HG03175 (cell line): ENCODE results near the gene RALGAPA2.

ENCODE experiments used
- ATAC-seq: cut with Tn5 transposase; IDR thresholded peaks from one replicate; pipeline ENCODE4 v1.9.1; 2021; ENCODE audit warnings: mild to moderate bottlenecking, moderate library complexity; ENCODE audit not compliant: unreplicated experiment

The RALGAPA2 gene

DNA sequence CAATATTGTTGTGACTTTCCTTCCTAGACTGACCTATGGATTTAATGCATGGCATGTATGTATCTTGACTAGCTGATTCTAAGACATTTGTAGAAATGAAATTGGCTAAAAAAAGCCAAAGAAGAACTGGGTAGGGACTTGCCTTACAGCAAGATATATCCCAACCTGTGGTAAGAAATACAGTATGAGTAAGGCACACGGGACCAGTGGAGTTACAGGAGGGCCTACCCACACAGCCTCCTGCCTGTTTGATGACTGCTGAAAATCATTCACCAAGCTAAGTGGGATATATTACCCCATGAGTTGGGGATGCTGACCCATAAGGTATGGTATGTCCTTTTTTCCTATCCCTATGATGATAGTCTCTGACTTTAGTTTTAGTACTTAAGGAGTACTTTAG lies 232.3 kb downstream of the RALGAPA2 start:
- ATAC-seq, result no peak

DNA sequence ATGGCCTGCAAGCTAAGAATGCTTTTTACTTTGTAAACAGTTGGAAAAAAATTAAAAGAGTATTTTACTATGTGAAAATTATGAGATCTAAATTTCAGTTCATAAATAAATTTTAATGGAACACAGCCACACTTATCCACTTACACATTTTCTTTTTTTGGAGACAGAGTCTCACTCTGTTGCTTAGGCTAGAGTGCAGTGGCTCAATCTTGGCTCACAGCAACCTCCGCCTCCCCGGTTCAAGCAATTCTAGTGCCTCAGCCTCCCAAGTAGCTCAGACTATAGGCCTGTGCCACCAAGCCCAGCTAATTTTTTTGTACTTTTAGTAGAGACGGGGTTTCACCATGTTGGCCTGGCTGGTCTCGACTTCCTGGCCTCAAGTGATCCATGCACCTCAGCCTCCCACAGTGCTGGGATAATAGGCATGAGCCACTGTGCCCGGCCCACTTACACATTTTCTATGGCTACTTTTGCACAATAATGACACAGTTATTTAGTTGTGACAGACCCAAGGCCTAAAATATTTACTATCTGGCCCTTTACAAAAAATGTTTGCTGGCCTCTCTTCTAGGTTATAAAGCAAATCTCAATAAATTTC lies 234.9 kb downstream of the RALGAPA2 start:
- no peak for ATAC-seq

DNA sequence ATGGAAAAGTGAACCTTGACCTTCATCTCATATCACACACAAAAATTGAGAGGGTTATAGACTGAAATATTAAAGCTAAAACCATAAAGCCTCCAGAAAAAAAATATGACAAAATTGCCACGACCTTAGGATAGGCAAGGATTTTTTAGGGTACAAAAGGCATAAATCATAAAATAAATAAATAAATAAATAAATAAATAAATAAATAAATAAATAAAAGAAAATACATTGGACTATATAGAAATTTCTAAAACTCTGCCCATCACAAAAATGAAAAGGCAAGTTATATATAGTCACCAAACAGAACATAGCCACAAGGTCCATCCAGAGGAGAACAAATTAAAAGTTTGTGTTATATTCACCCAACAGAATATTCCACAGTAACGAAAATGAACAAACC lies 235.9 kb downstream of the RALGAPA2 start:
- ATAC-seq, result no peak

DNA sequence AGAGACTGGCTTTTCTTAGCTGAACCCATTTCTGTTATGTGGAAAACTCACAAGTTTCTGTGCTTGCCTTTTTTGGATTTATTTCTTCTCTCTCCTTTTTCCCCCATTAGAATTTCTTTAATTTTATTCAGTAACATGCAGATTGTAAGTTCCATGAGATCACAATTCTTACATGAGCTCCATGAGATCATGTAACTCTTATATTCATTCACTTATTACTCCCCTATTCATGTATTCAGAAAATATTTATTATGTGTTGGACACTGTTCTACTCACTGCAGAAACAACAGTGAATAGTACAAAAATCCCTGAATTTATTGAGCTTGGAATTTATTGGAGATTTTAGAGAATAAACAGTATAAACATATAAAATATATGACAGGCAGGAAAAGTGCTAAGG lies 238.8 kb downstream of the RALGAPA2 start:
- no peak for ATAC-seq

DNA sequence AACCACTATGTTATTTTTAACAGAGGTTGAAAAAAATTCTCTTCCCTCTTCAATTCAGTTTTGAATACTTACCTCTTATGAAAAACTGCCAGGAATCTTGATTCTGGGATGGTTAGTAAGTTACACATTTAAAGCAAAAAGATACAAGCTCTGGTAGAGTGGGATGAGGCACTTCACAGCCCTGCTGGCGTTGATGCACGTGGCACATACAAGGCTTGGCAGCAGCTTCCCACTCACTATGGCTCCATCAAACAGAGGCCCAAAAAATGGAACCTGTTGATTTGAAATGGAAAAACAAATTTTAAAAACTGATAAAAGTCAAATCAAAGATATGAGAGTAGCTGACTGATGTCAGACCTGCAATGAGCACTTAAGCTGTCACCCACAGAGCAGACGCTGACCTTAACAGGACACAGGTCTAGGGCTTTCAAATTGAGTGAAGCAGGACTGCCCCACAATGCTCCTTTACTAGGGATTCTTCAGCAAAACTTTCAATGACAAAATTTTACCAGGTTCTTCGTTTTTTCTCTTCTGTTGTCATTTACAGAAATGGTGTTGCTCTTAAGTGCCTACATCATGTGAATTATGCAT lies 239.7 kb downstream of the RALGAPA2 start:
- no peak for ATAC-seq

DNA sequence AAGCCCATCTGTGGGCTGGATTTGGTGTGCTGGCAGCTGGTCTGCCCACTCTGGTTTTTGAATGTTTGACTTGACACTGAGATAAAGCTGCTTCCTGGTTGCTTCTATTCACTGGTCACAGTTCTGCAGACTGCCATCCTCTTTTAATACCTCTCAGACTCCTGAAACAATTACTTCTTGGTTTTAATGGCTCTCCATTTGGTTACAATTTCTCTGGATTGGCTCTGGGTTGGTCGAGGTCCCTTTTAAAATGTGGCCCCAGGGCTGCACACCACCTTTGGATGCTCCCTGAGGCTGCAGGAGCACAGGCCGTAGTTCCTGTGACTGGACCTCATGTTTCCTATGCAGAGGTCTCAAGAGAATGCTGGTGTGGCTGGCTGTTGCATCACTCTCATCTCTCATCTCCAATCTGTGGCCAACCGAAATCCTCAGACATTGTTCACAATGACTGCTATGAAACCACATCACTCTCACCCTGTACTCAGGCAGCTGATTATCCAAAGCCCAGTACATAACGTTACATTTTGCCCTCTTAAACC lies 246.0 kb downstream of the RALGAPA2 start:
- peak; percentile 88 for ATAC-seq

DNA sequence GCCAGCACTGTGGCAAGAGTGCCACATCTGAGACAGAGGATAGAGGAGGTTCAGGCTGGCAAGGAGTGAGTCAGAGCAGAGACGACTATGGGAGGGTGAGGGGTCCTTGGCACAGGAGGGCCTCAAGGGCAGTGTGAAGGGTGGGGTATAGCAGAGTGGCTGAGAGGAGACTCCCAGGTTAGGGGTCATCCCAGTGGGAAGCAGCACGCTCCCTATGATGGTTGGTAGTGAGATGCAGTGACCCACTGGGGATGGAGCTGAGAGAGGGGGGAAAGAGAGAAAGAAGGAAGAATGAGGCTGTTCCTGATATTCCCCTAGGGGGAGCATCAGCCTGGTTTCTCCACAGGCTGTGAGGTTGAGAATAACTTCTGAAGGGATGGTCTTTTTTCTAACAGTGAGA lies 247.2 kb downstream of the RALGAPA2 start:
- no peak for ATAC-seq

DNA sequence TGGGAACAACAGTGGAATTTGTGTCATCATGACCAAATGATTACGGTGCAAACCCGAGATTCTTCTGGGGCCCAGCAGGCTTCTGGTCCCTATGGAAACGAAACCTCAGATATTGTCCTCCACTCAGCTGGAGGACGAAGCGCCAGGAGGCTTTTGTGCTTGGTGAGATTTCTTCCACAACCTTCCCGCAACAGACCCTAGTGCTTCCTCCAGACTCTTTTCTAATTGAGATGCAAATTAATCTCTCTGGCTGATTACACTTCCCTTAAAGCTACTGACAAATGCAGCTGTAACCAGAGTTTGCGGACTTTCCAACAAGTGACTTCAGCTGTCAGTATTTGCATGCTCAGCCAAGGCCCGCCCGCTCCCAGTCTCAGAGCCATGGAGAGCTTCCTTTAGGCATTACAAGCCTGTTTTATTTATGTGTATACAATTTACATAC lies 248.5 kb downstream of the RALGAPA2 start:
- no peak for ATAC-seq

DNA sequence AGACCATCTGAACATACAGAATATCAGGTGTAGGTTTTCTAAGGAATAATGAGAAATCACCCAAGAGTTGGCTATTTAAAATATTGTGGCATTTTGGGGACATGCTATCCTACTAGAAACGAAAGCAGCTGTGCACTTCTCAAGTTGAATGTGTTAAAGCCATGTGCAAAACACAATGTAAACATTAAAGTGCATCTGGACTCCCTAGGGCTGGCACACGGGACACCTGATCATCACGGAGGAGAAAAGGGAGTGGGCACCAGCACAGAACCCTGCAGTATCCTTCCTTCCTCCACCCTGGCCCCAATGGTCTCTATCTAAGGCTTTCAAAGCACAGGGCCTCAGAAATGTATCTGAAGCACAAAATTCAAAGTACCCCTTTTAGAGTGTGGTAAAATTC lies 250.3 kb downstream of the RALGAPA2 start:
- no peak for ATAC-seq

DNA sequence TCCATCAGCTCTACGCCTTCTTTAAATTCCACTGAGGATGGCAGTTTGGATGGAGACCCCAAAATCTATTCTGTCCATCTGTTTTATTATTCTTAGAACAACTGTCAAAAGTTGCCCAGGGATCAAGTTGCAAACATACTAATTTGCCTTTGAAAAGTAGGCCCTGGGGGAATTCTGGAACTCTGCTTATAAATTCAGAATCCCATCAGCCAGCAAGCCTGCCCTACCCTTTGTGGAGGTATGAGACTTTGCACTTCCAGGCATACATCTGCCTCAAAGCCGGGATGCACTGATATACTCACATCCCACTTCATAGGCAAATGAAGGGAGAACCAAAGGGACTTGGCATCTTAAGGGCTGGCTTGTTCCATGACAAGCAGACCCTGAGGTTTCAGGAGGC lies 250.9 kb downstream of the RALGAPA2 start:
- no peak for ATAC-seq

DNA sequence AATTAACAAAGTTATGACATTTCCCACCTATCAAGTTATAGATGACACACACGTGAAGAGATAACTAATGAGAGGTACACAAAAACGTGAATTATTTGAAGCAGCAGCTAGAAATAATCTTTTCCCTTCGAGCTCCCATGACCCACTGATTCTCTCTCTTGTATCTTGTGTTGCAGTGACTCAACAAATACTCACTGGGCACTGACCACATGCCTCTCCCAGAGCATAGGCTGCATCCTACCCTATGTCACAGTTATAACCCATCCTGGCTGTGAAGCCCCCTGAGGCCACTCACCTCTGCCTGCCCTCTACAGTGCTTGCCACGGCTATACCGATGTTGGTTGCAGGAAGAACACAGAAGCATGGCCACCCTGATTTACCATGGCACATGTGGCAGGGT lies 252.7 kb downstream of the RALGAPA2 start:
- ATAC-seq, result no peak

DNA sequence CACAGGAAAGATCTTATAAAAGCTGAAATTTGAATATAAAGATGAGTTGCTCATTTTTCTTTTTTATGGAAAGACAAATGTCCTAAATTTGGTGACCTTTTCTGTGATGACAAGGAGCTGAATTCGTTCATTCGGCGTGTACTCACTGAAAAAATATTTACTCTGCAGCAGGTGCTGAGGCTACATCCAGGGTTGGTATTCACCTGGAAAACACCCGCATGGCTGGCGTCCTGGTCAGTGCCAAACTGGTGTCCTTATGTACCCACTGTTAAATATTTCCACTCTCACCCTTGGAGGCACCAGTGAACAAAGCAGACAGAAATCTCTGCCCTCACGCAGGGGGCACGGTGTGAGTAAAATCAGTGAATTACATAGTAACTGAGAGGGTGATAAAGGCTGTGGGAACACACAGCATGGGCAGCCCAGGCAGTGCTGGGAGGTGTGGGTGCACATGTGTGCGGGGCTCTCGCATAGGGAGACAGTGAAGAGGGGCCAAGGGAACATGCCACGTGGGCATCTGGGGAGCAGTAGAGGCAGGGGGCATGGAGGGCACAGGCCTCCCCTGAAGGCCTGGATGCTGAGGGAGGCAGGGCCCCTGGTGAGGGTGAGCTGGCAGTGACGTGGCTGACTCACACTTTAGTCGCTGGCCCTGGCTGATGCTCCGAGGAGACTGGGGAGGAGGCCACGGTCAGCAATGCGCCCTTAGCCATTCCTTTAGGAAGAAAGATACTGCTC lies 254.9 kb downstream of the RALGAPA2 start:
- ATAC-seq, result no peak

DNA sequence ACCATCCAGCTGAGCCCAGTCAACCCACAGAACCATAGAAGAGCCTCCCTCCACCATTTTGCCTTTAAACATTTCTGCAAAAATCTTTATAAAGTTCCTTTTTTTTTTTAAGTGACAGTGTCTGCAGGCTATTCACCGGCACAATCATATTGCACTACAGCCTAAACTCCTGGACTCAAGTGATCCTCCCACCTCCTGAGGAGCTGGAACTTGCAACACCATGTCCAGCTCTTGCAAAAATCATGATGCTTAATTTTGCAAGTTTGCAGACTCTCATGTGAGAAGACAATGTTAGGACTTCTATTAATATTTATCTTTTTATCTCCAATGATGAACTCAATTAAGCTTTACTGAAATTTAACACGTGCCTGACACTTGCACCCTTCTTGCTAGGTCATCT lies 255.7 kb downstream of the RALGAPA2 start:
- no peak for ATAC-seq

DNA sequence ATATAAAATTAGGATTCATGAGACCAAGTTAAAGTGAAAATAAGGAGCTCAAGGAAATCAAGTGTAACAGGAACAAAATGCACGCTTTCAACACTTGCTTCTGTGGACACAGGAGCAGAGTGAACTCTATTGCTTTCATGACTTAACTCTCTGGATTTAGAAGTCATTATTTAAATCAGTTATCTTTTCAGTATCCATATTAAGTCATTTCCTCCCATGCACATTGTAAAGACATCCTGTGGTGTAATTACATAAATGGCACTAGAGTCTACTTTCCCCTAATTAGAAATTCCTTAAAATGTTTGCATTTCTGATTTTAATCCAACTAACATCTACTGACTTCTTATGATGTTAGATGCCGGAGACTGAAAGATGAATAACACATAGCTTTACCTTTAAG lies 256.5 kb downstream of the RALGAPA2 start:
- no peak for ATAC-seq

DNA sequence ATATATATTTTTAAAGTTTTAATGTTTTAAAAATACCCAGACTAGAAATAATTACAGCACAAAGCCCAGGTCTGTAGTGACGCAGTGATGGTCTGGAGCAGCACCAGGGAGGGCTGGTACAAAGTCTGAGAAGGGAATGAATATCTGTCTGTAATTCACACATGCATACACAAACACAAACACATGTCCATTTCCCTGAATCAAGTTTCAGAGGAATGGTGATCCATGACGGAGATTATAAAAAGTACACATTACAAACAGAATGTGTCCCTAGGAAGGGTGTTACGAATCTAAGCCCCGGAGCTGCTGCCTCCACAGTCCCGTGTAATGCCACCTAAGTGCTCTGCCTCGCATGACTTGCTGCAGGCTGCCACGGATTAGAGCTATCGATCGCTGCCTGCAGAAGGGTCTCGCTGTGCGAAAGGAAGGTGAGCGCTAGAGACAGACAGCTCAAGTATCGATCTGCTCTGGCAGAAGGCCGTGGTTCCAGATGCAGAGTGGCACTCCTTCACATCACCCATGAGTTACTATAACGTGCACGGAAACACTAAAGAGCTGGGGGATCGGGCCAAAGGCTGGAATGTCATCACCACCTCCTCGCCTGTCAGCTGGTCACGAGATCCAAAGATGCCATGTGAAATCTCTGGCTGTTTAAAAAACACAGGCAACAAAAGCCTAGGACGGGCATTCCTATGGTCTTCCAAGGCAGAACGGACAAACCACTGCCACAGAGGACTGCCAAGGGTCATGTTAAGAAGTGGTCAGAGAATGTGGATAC lies 257.4 kb downstream of the RALGAPA2 start:
- ATAC-seq, result no peak

DNA sequence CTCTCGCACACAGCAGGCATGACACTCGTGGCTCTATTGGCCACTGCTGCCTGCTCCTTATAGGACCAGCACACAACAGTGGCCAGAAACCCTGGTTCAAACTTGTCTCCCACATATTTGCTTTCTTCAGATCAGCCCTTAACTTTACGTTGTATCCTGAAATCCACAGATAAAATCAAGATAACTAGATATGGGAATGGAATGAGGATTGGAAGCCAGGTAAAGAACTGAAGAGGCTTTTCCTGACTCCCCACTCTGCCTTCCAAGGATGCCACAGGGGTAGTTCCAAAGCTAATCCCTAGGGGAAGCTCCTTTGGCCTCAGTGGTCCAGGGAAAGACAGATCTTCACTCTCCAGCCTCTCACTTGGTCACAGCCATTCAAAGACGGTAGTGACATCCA lies 258.1 kb downstream of the RALGAPA2 start:
- no peak for ATAC-seq

DNA sequence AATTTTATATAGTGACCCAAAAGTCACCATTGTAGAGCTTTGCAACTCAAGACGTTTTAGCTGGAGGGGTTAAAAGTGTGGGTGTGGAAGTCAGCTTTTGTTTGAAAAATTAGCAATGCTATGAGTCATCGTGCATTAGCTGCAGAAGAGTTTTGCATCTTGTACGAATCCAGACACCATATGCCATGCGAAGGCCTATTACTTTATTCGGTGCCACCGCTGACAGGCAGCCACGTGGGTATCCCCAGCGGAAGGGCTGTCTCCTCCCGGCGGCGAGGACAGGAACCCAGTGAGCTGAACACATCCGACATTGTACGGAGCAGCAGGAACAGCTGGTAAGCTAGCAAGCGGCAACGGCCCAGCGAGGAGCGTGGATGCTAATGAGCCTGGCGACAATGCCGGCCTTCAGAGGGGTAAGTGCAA lies 260.2 kb downstream of the RALGAPA2 start:
- peak; percentile 89 for ATAC-seq

DNA sequence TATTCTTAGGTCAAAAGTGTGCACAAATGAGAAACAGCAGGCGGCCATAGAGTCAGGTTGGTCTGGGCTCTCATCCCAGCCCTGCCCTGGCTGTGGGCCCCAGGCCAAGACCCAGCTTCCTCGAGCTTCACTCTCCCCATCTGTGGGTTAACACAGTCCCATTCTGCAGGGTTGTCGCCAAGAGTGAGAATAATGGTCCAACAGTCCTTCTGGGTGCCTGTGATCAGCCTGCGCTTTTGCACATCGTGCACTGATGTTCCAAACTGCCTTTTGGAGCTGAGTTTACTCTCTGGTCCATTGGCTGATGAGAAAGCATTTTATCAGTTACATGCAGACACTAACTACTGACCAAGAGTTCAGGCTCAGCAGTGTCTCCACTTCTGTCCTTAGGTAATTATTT lies 261.9 kb downstream of the RALGAPA2 start:
- ATAC-seq, result no peak

DNA sequence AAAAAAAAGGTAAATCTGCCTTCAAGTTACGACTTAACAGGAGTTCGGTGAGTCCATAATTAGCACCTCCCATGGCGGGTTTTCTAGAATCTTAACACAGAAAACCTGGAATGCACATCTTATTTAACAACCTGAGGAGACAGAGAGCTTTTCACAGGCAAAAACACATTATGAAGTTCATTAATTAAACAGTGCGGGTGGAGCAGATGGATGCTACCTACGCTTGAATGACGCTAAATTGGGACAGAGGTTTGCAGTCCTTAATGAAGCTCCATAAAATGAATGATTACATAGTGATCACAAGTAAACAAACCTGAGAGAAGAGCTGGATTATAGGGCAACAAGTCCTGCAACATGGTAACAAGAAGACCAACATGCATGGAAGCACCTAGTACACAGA lies 263.6 kb downstream of the RALGAPA2 start:
- ATAC-seq, result no peak

DNA sequence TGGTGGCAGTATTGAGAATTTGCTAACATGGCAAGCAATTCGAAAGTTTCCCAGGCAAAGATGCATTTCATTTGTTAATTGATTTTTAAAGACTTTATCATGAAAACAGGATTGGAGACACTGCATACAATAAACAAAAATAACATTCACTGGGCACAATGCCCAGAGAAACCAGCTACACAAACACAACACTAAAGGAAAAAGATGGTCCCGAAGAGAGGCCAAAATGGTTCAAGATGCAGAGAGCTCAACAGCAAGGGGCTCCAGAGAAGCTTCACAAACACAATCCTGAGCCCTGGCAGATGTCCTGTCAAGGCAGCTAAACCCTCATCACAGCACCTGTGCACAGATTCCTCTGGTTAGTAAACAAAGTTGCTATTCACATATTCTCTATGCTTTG lies 265.2 kb downstream of the RALGAPA2 start:
- no peak for ATAC-seq

DNA sequence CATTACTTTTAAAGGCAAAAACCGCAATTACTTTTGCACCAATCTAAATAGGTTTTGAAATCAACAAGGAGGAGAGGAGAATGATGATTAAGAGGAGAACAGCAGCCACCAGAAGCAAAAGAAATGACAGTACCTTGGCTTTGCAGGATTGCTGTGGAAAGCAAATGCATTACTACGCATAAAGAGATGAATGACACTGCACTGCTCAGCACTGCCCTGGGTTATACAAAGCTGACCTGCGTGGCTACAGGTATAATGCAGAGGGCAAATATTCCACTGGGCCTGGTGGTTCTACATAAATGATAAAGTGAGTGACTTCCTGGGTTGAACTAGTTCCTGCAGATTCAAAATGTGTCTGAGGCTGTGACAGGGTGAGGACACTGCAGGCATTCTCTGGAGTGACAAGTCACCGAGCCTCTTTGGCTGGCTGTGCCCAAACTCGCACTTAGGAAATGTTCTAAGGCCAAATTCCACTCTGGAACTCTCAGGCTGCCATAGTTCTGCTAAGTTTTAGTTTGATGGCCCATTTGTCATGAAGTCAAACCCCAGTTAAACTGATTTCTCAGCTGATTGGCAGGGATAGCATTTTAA lies 265.9 kb downstream of the RALGAPA2 start:
- no peak for ATAC-seq
